H1 (cell line): ENCODE data around the gene ZNF808. TPM values are rescaled to one million over a fixed set of nuclear protein-coding genes. Genes with fewer than 3 reads are reported as not detected.

ENCODE experiments used
- BACH1 ChIP-seq: IDR thresholded peaks from 2 replicates; pipeline ENCODE4 v1.6.1; 2012; ENCODE audit warnings: low read length, improper control_type of control experiment
- BRCA1 ChIP-seq: IDR thresholded peaks from 2 replicates; pipeline ENCODE4 v1.6.1; 2012; ENCODE audit warnings: low read depth, low read length, improper control_type of control experiment
- CHD7 ChIP-seq: fragments of 300-600 bp; sonication (generic); IDR thresholded peaks from 2 replicates; pipeline ENCODE4 v1.7.1; 2012; ENCODE audit warnings: low read length, moderate library complexity, mild to moderate bottlenecking, inconsistent platforms; ENCODE audit not compliant: insufficient replicate concordance
- HDAC2 ChIP-seq, 2 experiments: fragments of 300-600 bp in 1 of 2; sonication (generic) in 1 of 2; IDR thresholded peaks; 2 replicates each; pipeline ENCODE4 v1.6.1; 2011 to 2012; ENCODE audit warnings: low read depth in 2 of 2, low read length in 2 of 2, mild to moderate bottlenecking in 2 of 2, moderate library complexity in 2 of 2, borderline replicate concordance in 1 of 2, inconsistent platforms in 1 of 2
- HDAC6 ChIP-seq: IDR thresholded peaks from one replicate; pipeline ENCODE4 v1.7.1; 2012; ENCODE audit warnings: low read depth, mild to moderate bottlenecking, inconsistent platforms, low read length, moderate library complexity
- KDM5A ChIP-seq: fragments of 200-600 bp; IDR thresholded peaks from 2 replicates; pipeline ENCODE4 v1.7.1; 2012; ENCODE audit warnings: mild to moderate bottlenecking, low read length, inconsistent platforms, mixed read lengths
- POLR2AphosphoS5 ChIP-seq: IDR thresholded peaks from 2 replicates; pipeline ENCODE4 v1.6.1; 2011; ENCODE audit warnings: low read depth, low read length
- RAD21 ChIP-seq, 2 experiments: IDR thresholded peaks in 1 of 2; conservative IDR thresholded peaks in 1 of 2; 2 replicates each; pipeline ENCODE4 v1.6.1; 2011; ENCODE audit warnings: low read depth in 2 of 2, low read length in 2 of 2, improper control_type of control experiment in 1 of 2, inconsistent platforms in 1 of 2, mild to moderate bottlenecking in 1 of 2, moderate library complexity in 1 of 2
- RNF2 ChIP-seq: fragments of 200-900, 300-1000 bp; sonication (generic); IDR thresholded peaks from 2 replicates; pipeline ENCODE4 v1.7.1; 2016; ENCODE audit warnings: borderline replicate concordance, low read depth, mild to moderate bottlenecking, antibody characterized with exemption, low read length; ENCODE audit not compliant: poor library complexity, severe bottlenecking; ENCODE audit errors: missing control alignments
- TBP ChIP-seq: IDR thresholded peaks from 2 replicates; pipeline ENCODE4 v1.6.1; 2011; ENCODE audit warnings: low read depth, low read length, improper control_type of control experiment
- YY1 ChIP-seq: IDR thresholded peaks from 2 replicates; pipeline ENCODE4 v1.6.1; 2011; ENCODE audit warnings: low read depth, mild to moderate bottlenecking, low read length
- polyA plus RNA-seq, 7 experiments: library from polyadenylated mRNA; depleted of rRNA in 3 of 7; stranded (reverse) in 5 of 7; unstranded in 2 of 7; fragments of >200 nt in 5 of 7; fragments of 200-250 nt in 2 of 7; gene quantifications; 1 replicate in 5 of 7; 2 replicates in 1 of 7; 4 replicates in 1 of 7; pipeline versions ENCODE4 v1.2.1 to v1.2.3, GENCODE V29; 2011 to 2013; ENCODE audit warnings: missing spikeins in 2 of 7, mixed read lengths in 2 of 7
- total RNA-seq: library from RNA; stranded (reverse); fragmentation: NEBNext Ultra II Directional; extraction: Animal tissue kit (Norgen Biotek cat#: 25700); gene quantifications from 2 replicates; pipeline ENCODE4 v1.2.1, GENCODE V29; 2021

Gene ZNF808
- total and polyA plus RNA-seq, 2 of the 8 experiments (the other 6 are each of a cell fraction or from before 2014, with no cell fraction given), result 3.9 to 25.9 TPM

DNA sequence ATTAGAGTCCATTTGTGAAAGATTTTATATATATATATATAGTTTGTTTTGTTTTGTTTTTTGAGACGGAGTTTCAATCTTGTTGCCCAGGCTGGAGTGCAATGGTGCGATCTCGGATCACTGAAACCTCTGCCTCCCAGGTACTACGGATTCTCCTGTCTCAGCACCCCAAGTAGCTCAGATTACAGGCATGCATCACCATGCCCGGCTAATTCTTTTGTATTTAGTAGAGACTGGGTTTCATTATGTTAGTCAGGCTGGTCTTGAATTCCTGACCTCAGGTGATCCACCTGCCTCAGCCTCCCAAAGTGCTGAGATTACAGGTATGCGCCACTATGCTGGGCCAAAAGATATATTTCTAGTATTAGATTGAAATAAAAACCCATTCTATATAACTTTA lies 38.7 kb downstream of the ZNF808 start (continued):
- TF ChIP-seq CHD7, result no peak
- no peak for TF ChIP-seq HDAC2 (IDR thresholded peaks at IDR 0.05; ENCODE audit: borderline replicate concordance in 1 of 2, low read depth in 2 of 2, low read length in 2 of 2)
- TF ChIP-seq BACH1, result no peak
- TF ChIP-seq POLR2AphosphoS5, result no peak
- TF ChIP-seq HDAC6, result no peak
- TF ChIP-seq RNF2, result no peak
- no peak for TF ChIP-seq YY1
- no peak for TF ChIP-seq BRCA1
- no peak for TF ChIP-seq TBP
- no peak for TF ChIP-seq KDM5A
- no peak for TF ChIP-seq RAD21 (IDR thresholded peaks at IDR 0.05 in 1 of 2, conservative IDR thresholded peaks at IDR 0.05 in 1 of 2; ENCODE audit: low read depth in 2 of 2, low read length in 2 of 2)
